NOMO-1 treated with DMSO at 0.1 percent for 48 hours (cell line): ENCODE data around the gene RGS13.

Experiments
- DNase-seq: peaks from one replicate; lab custom pipeline; 2025; ENCODE audit not compliant: unreplicated experiment; lab: John Stamatoyannopoulos, UW

RGS13 gene, protein sequence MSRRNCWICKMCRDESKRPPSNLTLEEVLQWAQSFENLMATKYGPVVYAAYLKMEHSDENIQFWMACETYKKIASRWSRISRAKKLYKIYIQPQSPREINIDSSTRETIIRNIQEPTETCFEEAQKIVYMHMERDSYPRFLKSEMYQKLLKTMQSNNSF

GRCh38 chr1:192635939-192636338 lies at the start of gene RGS13:
TSS of gene RGS13 (plus strand) at chr1:192636147. CDS start at chr1:192644335, 8,188 bp downstream.
- no peak for DNase-seq

- DNase-seq, result no peak
These were observed 48.3 kb upstream of the RGS13 start for GRCh38 chr1:192587386-192588266.

DNA sequence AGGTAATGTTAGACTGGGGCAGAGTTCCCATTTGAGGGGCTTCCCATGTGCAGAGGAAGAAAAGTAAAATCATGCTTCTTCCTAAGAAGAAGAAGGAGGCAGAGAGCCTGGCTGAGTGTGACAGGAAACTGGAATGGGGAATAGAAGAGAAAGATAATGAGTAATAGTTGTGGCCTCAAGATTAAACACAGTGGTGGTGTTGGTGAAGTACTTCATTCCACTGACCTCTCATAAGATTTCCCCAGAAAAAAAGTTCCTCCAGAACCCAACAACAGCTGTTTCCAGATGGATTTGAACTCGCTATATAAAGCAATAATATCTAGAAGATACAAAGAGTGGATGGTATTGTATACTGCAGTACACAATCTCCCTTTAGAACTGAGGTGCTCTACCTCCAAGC lies 47.4 kb upstream of the RGS13 start:
- DNase-seq, result no peak

- DNase-seq, result no peak
These were observed 46.1 kb upstream of the RGS13 start for GRCh38 chr1:192589813-192590212.

GRCh38 chr1:192592517-192592916 lies 43.4 kb upstream of the RGS13 start:
- DNase-seq, result no peak

- no peak for DNase-seq
These were observed 42.8 kb upstream of the RGS13 start for GRCh38 chr1:192592981-192593708.

DNA sequence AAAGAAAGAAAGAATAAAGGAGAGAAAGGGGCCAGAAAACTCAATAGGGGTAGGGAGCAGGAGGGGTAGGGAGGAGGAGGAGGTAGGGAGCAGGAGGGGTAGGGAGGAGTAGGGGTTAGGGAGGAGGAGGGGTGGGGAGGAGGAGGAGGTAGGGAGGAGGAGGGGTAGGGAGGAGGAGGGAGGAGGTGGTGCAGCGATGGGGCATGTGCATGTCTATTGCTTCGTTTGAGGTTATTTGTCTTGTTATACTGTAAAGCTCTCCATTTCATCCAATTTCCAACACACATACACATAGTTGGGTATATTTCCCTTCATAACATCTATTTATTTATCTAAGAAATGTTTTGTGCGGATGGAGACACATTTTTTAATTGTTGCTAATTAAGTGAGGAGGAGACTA lies 40.6 kb upstream of the RGS13 start:
- DNase-seq, result no peak

DNA sequence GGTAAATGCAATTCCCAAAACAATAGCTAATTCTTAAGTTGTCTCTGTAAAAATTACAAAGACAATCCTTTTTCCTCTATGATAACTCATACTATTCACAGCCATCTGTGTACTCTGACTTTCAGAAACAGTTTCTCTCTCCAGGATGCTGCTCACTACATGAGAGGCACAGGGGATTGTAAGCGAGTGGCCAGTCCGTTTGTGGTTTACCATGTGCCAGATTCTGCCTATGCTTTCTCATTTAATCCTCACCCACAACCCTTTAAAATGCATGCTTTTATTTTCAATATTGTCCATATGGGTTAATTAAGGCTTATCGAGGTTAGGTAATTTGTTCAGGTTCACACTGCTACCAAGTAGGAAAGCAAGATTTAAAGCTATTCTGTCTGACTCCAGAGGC lies 37.4 kb upstream of the RGS13 start:
- DNase-seq, result no peak

DNA sequence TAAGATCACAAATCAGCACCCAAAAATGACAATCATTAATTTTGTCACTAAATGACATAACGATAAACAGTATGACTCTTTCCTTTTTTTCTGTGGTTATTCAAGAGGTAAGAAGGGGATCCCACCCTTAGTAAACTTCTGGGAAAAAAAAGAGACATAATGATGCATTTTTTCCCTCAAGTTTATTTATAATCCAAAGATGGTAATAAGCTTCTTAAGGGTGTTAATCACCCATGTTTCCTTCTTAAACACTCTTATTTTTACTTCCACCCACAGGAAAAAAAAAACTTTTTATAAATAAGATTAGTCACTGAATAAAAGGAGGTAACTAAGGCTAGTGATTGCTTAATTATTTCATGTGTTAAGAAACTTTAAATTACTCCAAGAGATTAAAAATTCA lies 35.7 kb upstream of the RGS13 start:
- no peak for DNase-seq

DNA sequence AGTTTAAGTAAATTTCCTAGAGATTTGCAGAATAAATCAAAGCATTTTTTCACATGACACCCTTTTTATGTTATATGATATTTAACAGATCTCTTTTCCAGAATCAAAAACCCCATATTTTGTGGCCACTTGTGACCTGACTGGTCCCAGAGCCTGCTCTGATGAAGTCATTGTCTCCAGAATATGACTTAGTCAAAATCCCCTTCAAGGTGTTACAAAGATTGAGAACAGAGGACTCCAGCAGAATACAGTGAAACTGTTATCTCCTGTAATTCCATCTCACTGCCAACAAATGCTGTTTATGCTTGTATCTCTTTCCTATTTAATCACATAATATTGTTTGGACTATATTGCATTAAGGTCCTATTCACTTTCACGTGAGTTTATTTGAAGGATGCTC lies 34.8 kb upstream of the RGS13 start:
- DNase-seq, result no peak

DNA sequence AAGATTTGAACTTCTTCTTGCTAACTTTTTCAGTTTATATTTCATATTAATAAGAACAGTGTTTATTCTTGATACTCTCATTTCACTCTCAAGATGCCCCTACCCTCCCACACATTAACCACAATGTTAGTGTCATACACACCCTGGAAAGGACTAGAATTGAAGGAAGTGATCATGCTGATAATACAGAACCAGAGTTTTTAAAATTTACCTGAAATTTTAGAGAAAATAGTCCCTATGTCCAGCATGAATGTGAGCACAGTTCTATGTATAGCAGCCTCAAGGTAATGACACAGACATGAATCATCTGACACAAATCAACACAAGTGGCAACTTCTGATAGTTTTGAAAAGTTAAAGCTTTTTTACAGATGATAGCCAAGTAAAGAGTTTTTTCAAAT lies 34.4 kb upstream of the RGS13 start:
- DNase-seq, result no peak

DNA sequence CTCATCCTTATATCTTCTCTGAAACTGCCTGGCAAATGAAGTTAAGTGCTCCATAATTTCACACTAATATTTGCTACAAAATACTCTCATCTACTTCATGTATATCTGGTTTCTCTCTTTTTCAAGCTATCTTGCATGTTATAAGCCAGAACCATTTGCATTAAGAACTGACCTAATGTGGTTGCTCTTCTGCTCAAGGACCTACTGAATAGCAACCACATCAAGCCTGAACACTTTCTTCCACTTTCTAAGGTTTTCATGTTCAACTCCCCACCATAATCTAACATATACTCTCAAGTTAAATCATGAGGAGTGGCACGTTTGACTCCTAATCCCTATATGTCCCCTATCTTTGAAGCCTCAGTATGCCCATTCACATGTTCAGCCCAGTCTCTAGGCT lies 33.2 kb upstream of the RGS13 start:
- no peak for DNase-seq

GRCh38 chr1:192603218-192603787 lies 32.6 kb upstream of the RGS13 start:
- no peak for DNase-seq

DNA sequence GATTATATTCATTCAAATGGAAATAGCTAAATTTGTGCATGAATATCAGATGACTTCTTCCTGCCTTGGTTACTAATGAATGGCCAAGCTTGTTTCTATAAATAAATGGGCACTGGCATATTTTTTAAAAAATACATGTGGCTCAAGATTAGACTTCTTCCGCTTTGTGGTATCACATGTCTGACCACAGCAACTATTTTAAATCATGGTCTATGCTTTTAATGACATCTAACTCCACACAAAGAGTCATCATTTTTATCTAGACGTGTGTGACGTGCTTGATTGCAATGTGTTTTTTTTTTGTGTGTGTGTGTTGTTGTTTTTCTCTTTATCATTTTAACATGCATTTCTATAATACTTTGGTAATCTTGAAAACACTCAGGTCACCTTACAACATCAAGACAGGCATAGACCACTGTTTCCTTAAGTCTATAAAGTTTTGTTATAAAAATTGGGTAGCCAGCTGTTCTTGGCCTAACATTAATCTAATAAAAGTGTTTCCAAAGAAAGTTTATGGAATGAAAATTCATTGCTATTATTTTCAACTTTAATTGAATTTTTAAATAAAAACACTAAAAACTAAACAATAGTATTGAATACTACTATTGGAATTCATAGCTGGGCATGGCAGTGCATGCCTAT lies 30.8 kb upstream of the RGS13 start:
- peak; percentile 93 for DNase-seq

- no peak for DNase-seq
These were observed 27.3 kb upstream of the RGS13 start for GRCh38 chr1:192608671-192609070.

- DNase-seq, result peak; percentile 93
These were observed 26.6 kb upstream of the RGS13 start for GRCh38 chr1:192609110-192610079.

GRCh38 chr1:192610112-192610889 lies 25.6 kb upstream of the RGS13 start:
- DNase-seq, result peak; percentile 55

- DNase-seq, result no peak
These were observed 20.9 kb upstream of the RGS13 start for GRCh38 chr1:192615055-192615454.

- no peak for DNase-seq
These were observed 15.8 kb upstream of the RGS13 start for GRCh38 chr1:192620071-192620635.
